ENCODE results near the gene GPRIN3.
A peak's percentile ranks its signal among the peaks of the same experiment; 100 is the strongest.

GPRIN3 gene

GRCh38 chr4:89307446-89308160 lies at the start of gene GPRIN3:
GPRIN3 (minus strand) TSS chr4:89307800; CDS start chr4:89250110, 57,690 bp downstream.
- no peak for DNase-seq (ENCODE audit: low spot score)

GRCh38 chr4:89357340-89357739 lies 49.7 kb upstream of the GPRIN3 start:
- DNase-seq (ENCODE audit: low spot score), result no peak

DNA sequence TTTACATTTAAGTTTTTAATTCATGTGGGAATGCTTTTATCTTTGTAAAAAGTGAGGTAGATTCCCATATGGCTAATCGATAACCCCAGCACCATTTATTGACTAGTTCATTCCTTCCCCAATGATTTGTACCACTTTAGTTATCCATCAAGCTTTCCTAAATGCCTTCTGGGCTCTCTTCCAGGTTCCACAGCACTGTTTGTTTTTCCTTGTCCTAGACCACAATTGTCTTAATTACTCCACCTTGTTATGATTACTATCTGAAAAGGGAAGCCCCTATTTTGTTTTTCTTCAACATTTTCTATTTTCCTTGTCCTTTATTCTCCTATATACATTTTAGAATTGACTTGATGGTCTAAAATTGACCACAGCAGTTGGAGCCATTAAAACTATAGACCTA lies 48.5 kb upstream of the GPRIN3 start:
- no peak for DNase-seq (ENCODE audit: low spot score)

DNA sequence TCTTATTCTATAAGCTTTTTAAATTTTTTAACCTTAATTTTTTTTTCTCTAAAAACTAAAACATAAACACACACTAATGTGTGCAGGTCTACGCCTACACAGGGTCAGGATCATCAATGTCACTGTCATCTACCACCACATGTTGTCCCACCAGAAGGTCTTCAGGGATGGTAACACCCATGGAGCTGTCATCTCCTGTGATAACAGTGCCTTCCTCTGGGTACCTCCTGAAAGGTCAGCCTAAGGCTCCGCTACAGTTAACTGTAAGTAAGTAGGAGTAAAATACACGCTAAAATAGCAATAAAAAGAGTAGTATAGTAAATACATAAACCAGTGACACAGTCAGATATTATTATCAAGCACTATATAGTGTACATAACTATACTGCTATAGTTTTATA lies 45.9 kb upstream of the GPRIN3 start:
- DNase-seq (ENCODE audit: low spot score), result no peak

GRCh38 chr4:89352541-89352940 lies 44.9 kb upstream of the GPRIN3 start:
- DNase-seq (ENCODE audit: low spot score), result no peak

DNA sequence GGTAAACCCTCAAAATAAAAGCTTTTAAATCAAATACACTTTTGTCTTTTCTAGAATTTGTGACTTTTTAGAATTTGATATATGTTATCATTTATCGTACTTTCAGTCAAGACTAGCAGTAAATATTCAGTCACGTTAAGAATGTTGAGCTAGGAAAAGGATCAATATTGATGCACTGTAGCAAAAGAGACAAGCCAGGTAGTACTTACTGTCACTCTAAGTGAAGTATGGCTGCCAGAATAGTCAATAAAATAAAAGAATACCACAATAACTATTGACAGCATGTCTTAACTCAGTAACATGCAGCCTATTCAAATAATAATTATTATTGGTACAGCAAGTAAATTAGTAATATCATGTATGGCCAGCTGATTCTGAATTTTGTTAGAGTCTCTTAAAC lies 43.6 kb upstream of the GPRIN3 start:
- no peak for DNase-seq (ENCODE audit: low spot score)

DNA sequence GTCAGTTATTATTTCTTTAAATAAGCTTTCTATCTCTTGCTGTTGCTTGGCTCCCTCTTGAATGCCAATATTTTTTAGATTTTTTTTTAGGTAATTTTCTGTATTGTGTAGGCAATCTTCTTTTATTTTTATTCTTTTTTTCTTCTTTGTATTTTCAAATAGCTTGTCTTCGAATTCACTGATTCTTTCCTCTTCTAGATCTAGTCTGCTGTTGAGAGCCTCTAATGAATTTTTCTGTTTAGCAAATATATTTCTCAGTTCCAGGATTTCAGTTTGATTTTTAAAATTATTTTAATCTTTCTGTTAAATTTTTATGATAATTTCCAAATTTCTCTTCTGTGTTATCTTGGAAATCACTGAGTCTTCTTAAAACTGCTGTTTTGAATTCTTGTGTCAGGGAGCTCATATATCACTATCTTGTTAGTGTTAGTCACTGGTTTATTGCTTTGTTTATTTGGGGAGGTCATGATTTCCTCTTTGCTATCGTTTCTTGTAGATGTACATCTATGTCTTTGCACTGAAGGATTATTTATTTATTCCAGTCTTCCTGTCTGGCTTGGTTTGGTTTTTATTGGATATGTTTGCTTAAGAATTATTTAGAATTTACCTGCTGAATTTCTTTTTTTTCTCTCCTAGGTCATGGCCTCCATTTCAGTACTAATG lies 39.9 kb upstream of the GPRIN3 start:
- no peak for DNase-seq (ENCODE audit: low spot score)

DNA sequence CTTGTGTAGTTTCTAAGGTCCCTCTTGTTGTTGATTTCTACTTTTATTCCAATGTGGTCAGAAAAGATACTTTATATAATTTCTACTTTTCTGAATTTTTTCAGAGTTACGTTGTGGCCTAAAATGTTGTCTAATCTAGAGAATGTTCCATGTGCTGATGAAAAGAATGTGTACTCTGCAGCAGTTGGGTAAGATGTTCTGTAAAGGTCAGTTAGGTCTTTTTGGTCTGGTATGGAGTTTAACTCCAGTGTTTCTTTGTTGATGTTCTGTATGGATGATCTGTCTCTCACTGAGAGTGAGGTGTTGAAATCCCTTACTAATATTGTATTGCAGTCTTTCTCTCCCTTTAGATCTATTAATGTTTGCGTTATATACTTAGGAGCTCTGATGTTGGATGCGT lies 37.0 kb upstream of the GPRIN3 start:
- DNase-seq (ENCODE audit: low spot score), result no peak

DNA sequence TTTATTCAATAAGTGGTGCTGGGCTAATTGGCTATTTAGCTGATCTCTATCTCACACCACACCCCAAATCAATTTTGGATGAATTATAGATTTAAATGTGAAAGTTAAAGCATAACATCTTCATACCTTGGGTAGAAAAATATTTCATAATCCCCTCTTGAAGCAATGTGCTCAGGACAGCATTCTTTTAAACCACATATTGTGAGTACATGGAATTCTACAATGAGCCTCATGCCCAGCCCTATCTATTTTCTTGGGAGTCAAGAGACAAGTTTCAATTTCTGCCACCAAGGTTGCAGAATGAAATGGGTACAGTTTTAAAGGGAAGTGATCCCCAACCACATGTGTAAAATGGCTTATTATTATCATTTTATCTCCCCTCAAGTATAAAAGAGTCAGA lies 30.6 kb upstream of the GPRIN3 start:
- DNase-seq (ENCODE audit: low spot score), result no peak

GRCh38 chr4:89337681-89338080 lies 30.1 kb upstream of the GPRIN3 start:
- no peak for DNase-seq (ENCODE audit: low spot score)

DNA sequence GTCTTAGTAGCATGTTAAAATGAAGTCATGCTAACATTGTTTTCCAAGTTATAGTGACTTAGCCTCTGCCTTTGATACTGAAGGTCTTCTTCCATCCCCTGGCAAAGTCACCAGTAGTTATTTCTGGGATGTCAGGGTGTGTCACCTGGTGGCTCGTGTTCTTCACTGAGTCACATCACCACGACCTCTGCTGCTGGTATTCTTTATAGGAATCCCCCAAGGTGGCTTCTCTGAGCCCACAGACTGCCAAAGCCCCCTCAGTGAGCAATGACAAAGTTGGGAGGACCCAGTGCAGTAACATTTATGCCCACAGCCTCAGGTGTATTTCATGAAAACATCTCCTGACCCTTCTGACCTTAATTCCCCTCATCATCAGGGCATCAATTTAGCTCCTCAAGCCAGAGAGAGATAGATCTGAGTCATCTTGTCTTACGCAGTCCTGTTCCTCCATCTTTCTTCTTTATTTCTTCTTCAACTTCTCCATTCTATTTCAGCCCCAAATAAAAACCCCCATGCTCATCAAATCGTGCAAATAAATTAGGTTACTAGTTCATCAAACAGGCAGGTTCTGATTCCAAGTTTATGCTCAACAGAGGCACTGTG lies 29.3 kb upstream of the GPRIN3 start:
- DNase-seq (ENCODE audit: low spot score), result no peak

GRCh38 chr4:89334830-89335229 lies 27.2 kb upstream of the GPRIN3 start:
- no peak for DNase-seq (ENCODE audit: low spot score)

GRCh38 chr4:89334311-89334710 lies 26.7 kb upstream of the GPRIN3 start:
- no peak for DNase-seq (ENCODE audit: low spot score)

DNA sequence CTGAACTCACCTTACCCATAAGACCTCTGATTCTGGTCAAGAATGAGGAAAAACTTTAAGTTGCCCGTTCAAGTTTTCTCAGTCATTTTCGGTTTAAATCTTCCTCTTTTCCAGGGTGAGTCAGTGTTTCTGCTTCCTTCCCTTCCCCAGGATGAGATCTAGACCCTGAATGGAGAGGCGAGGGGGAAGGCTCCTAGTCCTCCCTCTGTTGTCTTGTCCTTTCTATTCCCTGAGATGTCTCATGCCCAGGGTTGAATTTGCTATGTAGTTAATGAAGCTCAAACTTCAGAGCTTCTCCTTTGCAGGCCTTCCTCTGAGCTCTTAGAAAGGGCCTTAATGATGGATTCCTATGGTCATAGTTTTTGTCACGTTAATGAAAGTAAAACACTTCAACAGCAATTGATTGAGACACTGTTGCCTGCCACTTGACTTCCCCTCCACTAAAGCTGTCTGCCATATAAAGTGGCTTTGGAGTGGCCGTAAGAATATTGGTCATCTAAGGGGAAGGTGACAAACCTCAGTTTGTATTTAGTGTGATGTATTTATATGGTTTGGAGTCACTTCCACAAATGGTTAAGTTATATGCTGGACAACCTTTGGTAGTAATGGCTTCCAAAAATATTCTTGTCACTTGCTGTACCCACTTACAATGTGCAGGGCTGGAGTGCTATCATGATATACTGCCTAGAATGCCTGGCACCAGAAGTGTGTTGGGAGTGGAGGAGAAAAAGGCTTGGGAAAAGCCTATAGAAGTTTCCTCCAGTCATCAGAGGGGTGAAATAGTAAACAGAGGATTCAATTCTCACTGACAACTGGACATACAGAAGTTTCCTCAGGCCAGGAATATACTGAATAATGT lies 24.3 kb upstream of the GPRIN3 start:
- DNase-seq (ENCODE audit: low spot score), result no peak

GRCh38 chr4:89331197-89331596 lies 23.6 kb upstream of the GPRIN3 start:
- DNase-seq (ENCODE audit: low spot score), result no peak

- no peak for DNase-seq (ENCODE audit: low spot score)
Observed at GRCh38 chr4:89329280-89329679, 21.7 kb upstream of the GPRIN3 start.

- DNase-seq (ENCODE audit: low spot score), result peak; percentile 7
Observed at GRCh38 chr4:89324671-89325070, 17.1 kb upstream of the GPRIN3 start.

DNA sequence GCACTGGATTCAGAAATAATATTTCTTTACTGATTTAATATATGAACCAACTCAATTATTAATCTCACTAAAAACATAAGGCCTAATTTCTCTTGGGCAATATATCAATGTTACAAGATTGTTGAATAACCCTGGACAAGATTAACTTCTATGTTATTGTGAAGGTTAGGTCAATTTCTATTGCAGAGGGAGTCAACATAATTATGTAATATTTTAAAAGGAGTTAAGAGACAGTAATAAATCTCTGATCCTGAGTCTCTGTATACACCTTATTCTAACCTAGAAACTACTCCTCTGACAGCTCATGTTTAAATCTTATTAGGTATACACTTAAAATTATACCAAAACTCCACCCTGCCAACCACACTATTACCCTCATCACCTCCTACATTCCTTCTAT lies 15.1 kb upstream of the GPRIN3 start:
- DNase-seq (ENCODE audit: low spot score), result no peak

GRCh38 chr4:89319756-89320155 lies 12.2 kb upstream of the GPRIN3 start:
- DNase-seq (ENCODE audit: low spot score), result no peak

DNA sequence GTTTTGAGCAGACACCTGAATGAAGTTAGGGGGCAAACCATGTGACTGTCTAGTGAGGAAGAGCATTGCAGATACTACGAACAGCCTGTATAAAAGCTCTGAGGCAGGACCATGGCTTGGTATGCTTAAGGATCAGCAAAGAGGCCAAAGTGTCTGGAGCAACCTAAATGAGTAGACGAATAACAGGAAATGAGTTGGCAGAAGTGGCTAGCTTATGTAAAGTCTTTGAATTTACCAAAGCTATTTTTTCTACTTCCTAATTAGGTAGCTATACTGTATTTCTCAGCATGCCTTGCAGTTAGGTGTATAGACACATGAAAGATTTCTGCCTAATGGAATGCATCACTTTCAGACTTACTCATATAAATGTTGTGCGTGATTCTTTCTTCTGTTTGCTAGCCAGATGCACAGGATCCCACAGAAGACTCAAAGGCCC lies 9.3 kb upstream of the GPRIN3 start:
- no peak for DNase-seq (ENCODE audit: low spot score)

- DNase-seq (ENCODE audit: low spot score), result no peak
Observed at GRCh38 chr4:89316211-89316610, 8.6 kb upstream of the GPRIN3 start.

- no peak for DNase-seq (ENCODE audit: low spot score)
Observed at GRCh38 chr4:89314291-89314690, 6.7 kb upstream of the GPRIN3 start.

GRCh38 chr4:89312066-89312465 lies 4.5 kb upstream of the GPRIN3 start:
- DNase-seq (ENCODE audit: low spot score), result no peak

Measured in hepatic stellate cell (primary cell).